ENCODE data around the gene TECTB.
A peak's percentile ranks its signal among the peaks of the same experiment; 100 is the strongest.

TECTB gene

GRCh38 chr10:112335868-112336265 is 52.7 kb downstream of the TECTB start:
- TF ChIP-seq GATA1 (IDR thresholded peaks at IDR 0.05; ENCODE audit: low read depth, low read length) (no peak), POLR2A (IDR thresholded peaks at IDR 0.05; ENCODE audit: low read length) (no peak)

GRCh38 chr10:112336556-112337201 is 53.5 kb downstream of the TECTB start:
- DNase-seq, result peak in 1 of 2 experiments; percentile 6
- TF ChIP-seq POLR2A (IDR thresholded peaks at IDR 0.05; ENCODE audit: low read length), result no peak
- no peak for TF ChIP-seq GATA1 (IDR thresholded peaks at IDR 0.05; ENCODE audit: low read depth, low read length)

More at GRCh38 chr10:112335868-112336265, 52.7 kb downstream of the TECTB start:
- DNase-seq, result no peak

- DNase-seq, result no peak
- no peak for TF ChIP-seq GATA1 (IDR thresholded peaks at IDR 0.05; ENCODE audit: low read depth, low read length)
- TF ChIP-seq POLR2A (IDR thresholded peaks at IDR 0.05; ENCODE audit: low read length), result no peak
Measured at GRCh38 chr10:112338957-112339356, 55.8 kb downstream of the TECTB start.

- no peak for TF ChIP-seq POLR2A (IDR thresholded peaks at IDR 0.05; ENCODE audit: low read length)
- DNase-seq, result no peak
Measured at GRCh38 chr10:112340601-112341000, 57.4 kb downstream of the TECTB start.

GRCh38 chr10:112343056-112343806 is 60.0 kb downstream of the TECTB start:
- DNase-seq, result peak in 1 of 2 experiments; percentile 7

GRCh38 chr10:112344261-112344660 is 61.1 kb downstream of the TECTB start:
- TF ChIP-seq POLR2A (IDR thresholded peaks at IDR 0.05; ENCODE audit: low read length) (no peak), GATA1 (IDR thresholded peaks at IDR 0.05; ENCODE audit: low read depth, low read length) (no peak)
- DNase-seq, result no peak

More at GRCh38 chr10:112343056-112343806, 60.0 kb downstream of the TECTB start:
- TF ChIP-seq POLR2A (IDR thresholded peaks at IDR 0.05; ENCODE audit: low read length) (no peak), GATA1 (IDR thresholded peaks at IDR 0.05; ENCODE audit: low read depth, low read length) (no peak)

- TF ChIP-seq GATA1 (IDR thresholded peaks at IDR 0.05; ENCODE audit: low read depth, low read length) (no peak), POLR2A (IDR thresholded peaks at IDR 0.05; ENCODE audit: low read length) (no peak)
- DNase-seq, result no peak
Measured at GRCh38 chr10:112345202-112345601, 62.0 kb downstream of the TECTB start.

GRCh38 chr10:112345743-112346142 is 62.5 kb downstream of the TECTB start:
- no peak for DNase-seq
- TF ChIP-seq GATA1 (IDR thresholded peaks at IDR 0.05; ENCODE audit: low read depth, low read length), result no peak
- TF ChIP-seq POLR2A (IDR thresholded peaks at IDR 0.05; ENCODE audit: low read length), result no peak

- TF ChIP-seq GATA1 (IDR thresholded peaks at IDR 0.05; ENCODE audit: low read depth, low read length) (no peak), POLR2A (IDR thresholded peaks at IDR 0.05; ENCODE audit: low read length) (no peak)
- DNase-seq, result no peak
Measured at GRCh38 chr10:112346774-112347173, 63.6 kb downstream of the TECTB start.

GRCh38 chr10:112347709-112348671 is 64.8 kb downstream of the TECTB start:
- TF ChIP-seq POLR2A (IDR thresholded peaks at IDR 0.05; ENCODE audit: low read length) (no peak), GATA1 (IDR thresholded peaks at IDR 0.05; ENCODE audit: low read depth, low read length) (no peak)
- DNase-seq, result no peak

- DNase-seq, result no peak
- TF ChIP-seq POLR2A (IDR thresholded peaks at IDR 0.05; ENCODE audit: low read length), result no peak
- TF ChIP-seq GATA1 (IDR thresholded peaks at IDR 0.05; ENCODE audit: low read depth, low read length), result no peak
Measured at GRCh38 chr10:112348759-112349158, 65.6 kb downstream of the TECTB start.

GRCh38 chr10:112349521-112350085 is 66.4 kb downstream of the TECTB start:
- TF ChIP-seq POLR2A (IDR thresholded peaks at IDR 0.05; ENCODE audit: low read length) (no peak), GATA1 (IDR thresholded peaks at IDR 0.05; ENCODE audit: low read depth, low read length) (no peak)
- no peak for DNase-seq

- no peak for TF ChIP-seq GATA1 (IDR thresholded peaks at IDR 0.05; ENCODE audit: low read depth, low read length)
- TF ChIP-seq POLR2A (IDR thresholded peaks at IDR 0.05; ENCODE audit: low read length), result no peak
- no peak for DNase-seq
Measured at GRCh38 chr10:112351146-112351545, 67.9 kb downstream of the TECTB start.
